Heart right ventricle (tissue), 16 donors: ENCODE results near the gene INTS15. TPM values are rescaled to one million over a fixed set of nuclear protein-coding genes. Genes with fewer than 3 reads are reported as not detected.

Experiments used
- ATAC-seq, 8 donors: fragments of 200-7000 bp; cut with Tn5 transposase; one replicate each; pipeline ENCODE4 v1.9.1; 2020; ENCODE audit warnings: mild to moderate bottlenecking in 8 of 8, moderate library complexity in 8 of 8, moderate number of reproducible peaks in 1 of 8
- DNase-seq, 2 donors: peaks; one replicate each; pipeline ENCODE4 v3.0.0-alpha.2; 2020
- H3K27ac ChIP-seq, 10 donors: fragments of 200-600 bp; sonication (generic) in 2 of 10; one replicate each; pipeline versions ENCODE4 v1.5.0 to v1.8.0; 2020 to 2022; ENCODE audit warnings: mild to moderate bottlenecking in 3 of 10
- H3K27me3 ChIP-seq, 7 donors: fragments of 200-600 bp; one replicate each; pipeline ENCODE4 v1.8.0; 2021 to 2022; ENCODE audit warnings: mild to moderate bottlenecking in 2 of 7
- H3K36me3 ChIP-seq, 9 donors: fragments of 200-600 bp; sonication (generic) in 1 of 9; one replicate each; pipeline versions ENCODE4 v1.5.0 to v1.8.0; 2020 to 2022; ENCODE audit warnings: mild to moderate bottlenecking in 2 of 9
- H3K4me1 ChIP-seq, 9 donors: fragments of 200-600 bp; sonication (generic) in 1 of 9; one replicate each; pipeline versions ENCODE4 v1.5.0 to v1.8.0; 2020 to 2022; ENCODE audit warnings: mild to moderate bottlenecking in 4 of 9
- H3K4me3 ChIP-seq, 10 donors: fragments of 200-600 bp; sonication (generic) in 2 of 10; one replicate each; pipeline versions ENCODE4 v1.5.0 to v1.8.0; 2020 to 2022; ENCODE audit warnings: mild to moderate bottlenecking in 7 of 10, moderate library complexity in 2 of 10
- H3K9me3 ChIP-seq, 11 donors: fragments of 200-600 bp in 10 of 11; sonication (generic) in 2 of 11; one replicate each; pipeline versions ENCODE4 v1.5.0 to v1.8.0; 2013 to 2022; ENCODE audit warnings: mild to moderate bottlenecking in 2 of 11, control low read depth in 1 of 11, moderate library complexity in 1 of 11
- WGBS, 2 donors: extraction: QIAGEN DNeasy Blood & Tissue Kit; methylation state at CpG; one replicate each; pipeline ENCODE4 v1.1.7; 2013; ENCODE audit warnings: inconsistent platforms in 1 of 2; 5-methylcytosine and 5-hydroxymethylcytosine counted together
- intact Hi-C, 10 donors: fragments of 100-400 bp; cut with DNase I; formaldehyde crosslinking; loops; one replicate each; pipeline versions ENCODE4 v1.11.1 to v1.14.2; 2022
- polyA plus RNA-seq, 2 donors: library from polyadenylated mRNA; stranded (reverse); fragments of 200-250 nt; gene quantifications; one replicate each; pipeline ENCODE4 v1.2.3, GENCODE V29; 2013
- total RNA-seq, 10 donors: library from RNA; stranded (reverse); fragmentation: NEBNext Ultra II Directional in 3 of 10; extraction: Animal tissue kit (Norgen Biotek cat#: 25700) in 3 of 10; gene quantifications; one replicate each; pipeline versions ENCODE4 v1.2.1 to v1.2.4, GENCODE V29; 2021 to 2023
- TF ChIP-seq, protein P1 (sequence below), 9 donors: fragments of 200-600 bp; sonication (generic) in 2 of 9; IDR thresholded peaks; one replicate each; pipeline versions ENCODE4 v1.5.0 to v1.8.0; 2021 to 2022; ENCODE audit warnings: antibody characterized with exemption in 9 of 9, mild to moderate bottlenecking in 5 of 9, moderate library complexity in 1 of 9
- donor health status: Arrhythmogenic right ventricular cardiomyopathy.
- donor health status: ischemic (EF 13 %, LVEDD 7.1; RV severe dilation, severe dysfunction).
- donor health status: healthy with polysubstance abuse.
- donor health status: DM: no; HTN: yes; CAD: no.
- donor health status: DM: no; HTN: no; CAD: no.
- donor health status: ischemic (EF 25% LVEDD 6.9; RV normal size, moderate dysfunction).
- donor health status: ischemic (EF 25% LVEDD 5.7; RV mildly dilated, moderate dysfunction).
- donor health status: healthy.
- donor health status: DM: yes; HTN: yes; CAD: no.
- donor health status: Ischemic cardiomyopathy.
- donor health status: ischemic (EF 35%, LVEDD 5.7; RV mildly dilated, moderate dysfunction).
- donor health status: nonischemic (EF 11% LVEDD 7.7; RV severe dilation, severe dysfunction).
- donor health status: DM: yes; HTN: yes; CAD: no.
- donor health status: PGD.
- donor health status: ischemic (EF 29% LVEDD 5.4; RV normal size, mild dysfunction).
- donor health status: nonischemic (EF 23%, LVEDD 6.1; RV moderate dilation, normal function).

The INTS15 gene
- total and polyA plus RNA-seq, 12 donors, result 9.8 to 22.0 (median 13.4) TPM

DNA sequence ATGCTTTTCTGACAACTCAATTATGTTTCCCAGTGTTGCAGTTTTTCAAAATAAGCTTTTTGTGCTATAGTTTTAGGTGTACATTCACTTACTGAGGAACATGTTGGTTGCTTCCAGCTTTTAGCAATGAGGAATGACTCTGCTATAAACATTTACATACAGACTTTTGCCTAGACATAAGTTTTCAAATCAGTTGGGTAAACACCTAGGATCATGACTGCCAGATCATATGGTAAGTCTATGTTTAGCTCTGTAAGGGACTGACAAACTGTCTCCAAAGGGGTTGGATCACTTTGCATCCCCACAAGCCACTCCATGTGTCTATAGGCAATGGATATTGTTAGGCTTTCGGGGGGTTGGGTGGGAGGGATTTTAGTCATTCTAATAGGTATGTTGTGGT, 27.7 kb upstream of the INTS15 start:
- WGBS, 2 donors, result 88 to 91% methylated on average over 1 of the region's 1 CpG
- DNase-seq, result no peak
- no peak for ATAC-seq
- Histone ChIP-seq H3K27ac (no peak overlapping the region), H3K9me3 (no peaks in the 10 kb centered on the region), H3K27me3 (peaks cover 0 to 15% (median 0%) of the 10 kb centered on the region in 7 donors), H3K4me3 (no peak overlapping the region), H3K4me1 (no peaks in the 10 kb centered on the region), H3K36me3 (no peaks in the 10 kb centered on the region)
- intact Hi-C loops, result loop anchor here in 1 of 10 donors (10.0 kb wide), 1 partner anchor 47 kb away; no protein-coding TSS in a partner anchor
- TF ChIP-seq, protein P1, sequence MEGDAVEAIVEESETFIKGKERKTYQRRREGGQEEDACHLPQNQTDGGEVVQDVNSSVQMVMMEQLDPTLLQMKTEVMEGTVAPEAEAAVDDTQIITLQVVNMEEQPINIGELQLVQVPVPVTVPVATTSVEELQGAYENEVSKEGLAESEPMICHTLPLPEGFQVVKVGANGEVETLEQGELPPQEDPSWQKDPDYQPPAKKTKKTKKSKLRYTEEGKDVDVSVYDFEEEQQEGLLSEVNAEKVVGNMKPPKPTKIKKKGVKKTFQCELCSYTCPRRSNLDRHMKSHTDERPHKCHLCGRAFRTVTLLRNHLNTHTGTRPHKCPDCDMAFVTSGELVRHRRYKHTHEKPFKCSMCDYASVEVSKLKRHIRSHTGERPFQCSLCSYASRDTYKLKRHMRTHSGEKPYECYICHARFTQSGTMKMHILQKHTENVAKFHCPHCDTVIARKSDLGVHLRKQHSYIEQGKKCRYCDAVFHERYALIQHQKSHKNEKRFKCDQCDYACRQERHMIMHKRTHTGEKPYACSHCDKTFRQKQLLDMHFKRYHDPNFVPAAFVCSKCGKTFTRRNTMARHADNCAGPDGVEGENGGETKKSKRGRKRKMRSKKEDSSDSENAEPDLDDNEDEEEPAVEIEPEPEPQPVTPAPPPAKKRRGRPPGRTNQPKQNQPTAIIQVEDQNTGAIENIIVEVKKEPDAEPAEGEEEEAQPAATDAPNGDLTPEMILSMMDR (IDR thresholded peaks at IDR 0.05), result no peak

DNA sequence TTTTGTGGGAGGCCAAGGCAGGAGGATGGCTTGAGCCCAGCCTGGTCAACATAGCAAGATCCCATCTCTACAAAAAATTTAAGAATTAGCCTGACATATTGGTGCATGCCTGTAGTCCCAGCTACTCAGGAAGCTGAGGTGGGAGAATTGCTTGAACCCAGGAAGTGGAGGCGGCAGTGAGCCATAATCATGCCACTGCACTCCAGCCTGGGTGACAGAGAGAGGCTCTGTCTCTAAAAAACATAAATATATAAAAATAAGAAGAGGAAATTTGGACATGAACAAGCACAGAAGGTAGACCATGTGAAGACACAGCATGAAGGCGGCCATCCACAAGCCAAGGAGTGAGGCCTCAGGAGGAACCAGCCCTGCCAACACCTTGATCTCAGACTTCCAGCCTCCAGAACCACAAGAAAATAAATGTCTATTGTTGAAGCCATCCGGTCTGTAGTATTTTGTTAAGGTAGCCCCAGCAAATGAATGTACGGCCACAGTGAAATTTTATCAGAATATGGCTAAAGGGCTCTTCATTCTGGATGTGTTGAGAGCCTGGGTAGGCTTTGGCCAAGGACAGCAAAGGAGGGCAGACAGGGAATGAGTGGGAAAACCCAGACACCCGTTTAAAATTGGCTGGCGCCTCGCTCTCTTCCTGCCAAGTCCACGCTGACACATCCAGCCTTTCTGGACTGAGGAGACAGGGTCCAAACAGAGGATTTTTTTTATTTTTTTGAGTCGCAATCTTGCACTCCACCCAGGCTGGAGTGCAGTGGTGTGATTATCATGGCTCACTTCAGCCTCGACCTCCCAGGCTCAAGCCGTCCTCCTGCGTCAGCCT, 25.7 kb upstream of the INTS15 start:
- peak in 3 of 8 donors; percentile 37 to 49 (median 41) for ATAC-seq
- TF ChIP-seq, protein P1 (IDR thresholded peaks at IDR 0.05), result no peak
- Histone ChIP-seq H3K9me3 (no peaks in the 10 kb centered on the region), H3K27ac (no peak overlapping the region), H3K36me3 (no peaks in the 10 kb centered on the region), H3K4me3 (no peak overlapping the region), H3K4me1 (no peaks in the 10 kb centered on the region), H3K27me3 (peaks cover 0 to 15% (median 0%) of the 10 kb centered on the region in 7 donors)
- DNase-seq, result no peak
- WGBS, 2 donors, result 72 to 77% methylated on average over 12 of the region's 12 CpGs
- intact Hi-C loops, result loop anchor here in 1 of 10 donors (10.0 kb wide), 1 partner anchor 49 kb away; no protein-coding TSS in a partner anchor

DNA sequence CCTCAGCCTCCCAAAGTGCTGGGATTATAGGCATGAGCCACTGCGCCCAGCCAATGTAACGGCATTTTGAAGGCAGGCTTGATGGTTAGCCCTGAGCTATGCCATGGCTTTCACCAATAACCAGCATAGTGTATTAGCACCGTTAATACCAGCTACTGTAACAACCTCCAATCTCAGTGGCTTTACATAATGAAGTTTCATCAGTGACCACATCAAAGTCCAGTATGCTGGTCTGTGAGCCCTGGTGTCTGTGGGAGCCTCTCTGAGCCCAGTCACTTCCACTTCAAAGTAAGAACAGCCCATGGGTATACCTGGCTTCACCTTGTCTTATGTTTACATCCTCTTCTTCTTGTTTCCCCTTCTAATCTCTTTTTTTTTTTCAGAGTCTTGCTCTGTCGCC, 24.2 kb upstream of the INTS15 start:
- intact Hi-C loops, result loop anchor here in 1 of 10 donors (10.0 kb wide), 1 partner anchor 51 kb away; no protein-coding TSS in a partner anchor
- H3K4me3 ChIP-seq, result no peak overlapping the region
- peaks cover 0 to 4% (median 0%) of the 10 kb centered on the region in 7 donors for H3K27me3 ChIP-seq
- DNase-seq, result no peak
- H3K9me3 ChIP-seq, result no peaks in the 10 kb centered on the region
- no peak overlapping the region for H3K27ac ChIP-seq
- TF ChIP-seq, protein P1 (IDR thresholded peaks at IDR 0.05), result no peak
- ATAC-seq, result no peak
- no peaks in the 10 kb centered on the region for H3K4me1 ChIP-seq
- H3K36me3 ChIP-seq, result no peaks in the 10 kb centered on the region
- 87 to 91% methylated on average over 4 of the region's 4 CpGs for WGBS, 2 donors

DNA sequence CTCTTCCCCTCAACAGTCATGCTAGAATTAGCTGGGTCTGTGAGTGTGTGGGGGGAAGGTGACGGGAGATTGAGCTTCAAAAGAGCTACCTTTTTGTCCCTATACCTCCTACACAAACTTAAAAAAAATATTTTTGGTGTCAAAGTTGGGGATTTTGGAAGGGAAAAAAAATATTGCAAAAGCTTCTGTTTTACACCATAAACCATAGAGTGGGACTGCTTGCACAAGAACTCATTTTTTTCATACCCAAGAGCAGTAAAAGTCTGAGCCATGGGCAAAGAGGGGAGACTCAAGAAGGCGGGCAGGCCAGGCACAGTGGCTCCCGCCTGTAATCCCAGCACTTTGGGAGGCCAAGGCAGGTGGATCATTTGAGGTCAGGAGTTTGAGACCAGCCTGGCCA, 21.9 kb upstream of the INTS15 start:
- ATAC-seq, result no peak
- intact Hi-C loops, result loop anchor here in 1 of 10 donors (10.0 kb wide), 1 partner anchor 53 kb away; no protein-coding TSS in a partner anchor
- Histone ChIP-seq H3K4me3 (no peak overlapping the region), H3K4me1 (no peaks in the 10 kb centered on the region), H3K9me3 (no peaks in the 10 kb centered on the region), H3K36me3 (no peaks in the 10 kb centered on the region), H3K27ac (no peak overlapping the region), H3K27me3 (peaks cover 0 to 9% (median 0%) of the 10 kb centered on the region in 7 donors)
- DNase-seq, result no peak
- 85 to 87% methylated on average over 3 of the region's 3 CpGs for WGBS, 2 donors
- TF ChIP-seq, protein P1 (IDR thresholded peaks at IDR 0.05), result no peak
